ENCODE results near the gene CTAG2.

CTAG2 gene

GRCh38 chrX:154661170-154661569, 7.8 kb upstream of the CTAG2 start:
- DNase-seq (ENCODE audit: low spot score): no peak
- no peak for TF ChIP-seq CTCF (IDR thresholded peaks at IDR 0.05; ENCODE audit: extremely low read depth, insufficient read depth, missing control alignments)
- in situ Hi-C loops (cut with MboI; ENCODE audit: low pct_unique_long_range_greater_than_20kb, low sequenced_read_pairs, unreplicated experiment): no loop called here

- DNase-seq (ENCODE audit: low spot score): no peak
- TF ChIP-seq CTCF (IDR thresholded peaks at IDR 0.05; ENCODE audit: extremely low read depth, insufficient read depth, missing control alignments): no peak
- in situ Hi-C loops (cut with MboI; ENCODE audit: low pct_unique_long_range_greater_than_20kb, low sequenced_read_pairs, unreplicated experiment): no loop called here
These were observed 7.2 kb upstream of the CTAG2 start for GRCh38 chrX:154660541-154660940.

- no peak for DNase-seq (ENCODE audit: low spot score)
- TF ChIP-seq CTCF (IDR thresholded peaks at IDR 0.05; ENCODE audit: extremely low read depth, insufficient read depth, missing control alignments): no peak
- in situ Hi-C loops (cut with MboI; ENCODE audit: low pct_unique_long_range_greater_than_20kb, low sequenced_read_pairs, unreplicated experiment): no loop called here
These were observed 5.6 kb upstream of the CTAG2 start for GRCh38 chrX:154658957-154659356.

GRCh38 chrX:154658187-154658586, 4.8 kb upstream of the CTAG2 start:
- in situ Hi-C loops (cut with MboI; ENCODE audit: low pct_unique_long_range_greater_than_20kb, low sequenced_read_pairs, unreplicated experiment): no loop called here
- no peak for TF ChIP-seq CTCF (IDR thresholded peaks at IDR 0.05; ENCODE audit: extremely low read depth, insufficient read depth, missing control alignments)
- DNase-seq (ENCODE audit: low spot score): peak; percentile 10

- DNase-seq (ENCODE audit: low spot score): no peak
- in situ Hi-C loops (cut with MboI; ENCODE audit: low pct_unique_long_range_greater_than_20kb, low sequenced_read_pairs, unreplicated experiment): no loop called here
- no peak for TF ChIP-seq CTCF (IDR thresholded peaks at IDR 0.05; ENCODE audit: extremely low read depth, insufficient read depth, missing control alignments)
These were observed 3.9 kb upstream of the CTAG2 start for GRCh38 chrX:154657226-154657805.

GRCh38 chrX:154655786-154656185, 2.4 kb upstream of the CTAG2 start:
- DNase-seq (ENCODE audit: low spot score): peak; percentile 9
- TF ChIP-seq CTCF (IDR thresholded peaks at IDR 0.05; ENCODE audit: extremely low read depth, insufficient read depth, missing control alignments): no peak
- in situ Hi-C loops (cut with MboI; ENCODE audit: low pct_unique_long_range_greater_than_20kb, low sequenced_read_pairs, unreplicated experiment): no loop called here

- no peak for DNase-seq (ENCODE audit: low spot score)
- in situ Hi-C loops (cut with MboI; ENCODE audit: low pct_unique_long_range_greater_than_20kb, low sequenced_read_pairs, unreplicated experiment): no loop called here
- no peak for TF ChIP-seq CTCF (IDR thresholded peaks at IDR 0.05; ENCODE audit: extremely low read depth, insufficient read depth, missing control alignments)
These were observed 2.0 kb upstream of the CTAG2 start for GRCh38 chrX:154655346-154655745.
